ENCODE results near the gene TET2.

- TF ChIP-seq CTCF (IDR thresholded peaks at IDR 0.05) (no peak), POLR2A (IDR thresholded peaks at IDR 0.05) (no peak)
Observed at GRCh38 chr4:105155426-105155825, 8.8 kb downstream of the TET2 start.

Measured in right lobe of liver (tissue), 4 donors.